ENCODE results near the gene NDUFB2. TPM values are rescaled to one million over a fixed set of nuclear protein-coding genes. Genes with fewer than 3 reads are reported as not detected.

Gene NDUFB2
- total and polyA plus RNA-seq, 2 of the 13 experiments (the other 11 are each of a cell fraction or from before 2014, with no cell fraction given), result 206 to 221 TPM

DNA sequence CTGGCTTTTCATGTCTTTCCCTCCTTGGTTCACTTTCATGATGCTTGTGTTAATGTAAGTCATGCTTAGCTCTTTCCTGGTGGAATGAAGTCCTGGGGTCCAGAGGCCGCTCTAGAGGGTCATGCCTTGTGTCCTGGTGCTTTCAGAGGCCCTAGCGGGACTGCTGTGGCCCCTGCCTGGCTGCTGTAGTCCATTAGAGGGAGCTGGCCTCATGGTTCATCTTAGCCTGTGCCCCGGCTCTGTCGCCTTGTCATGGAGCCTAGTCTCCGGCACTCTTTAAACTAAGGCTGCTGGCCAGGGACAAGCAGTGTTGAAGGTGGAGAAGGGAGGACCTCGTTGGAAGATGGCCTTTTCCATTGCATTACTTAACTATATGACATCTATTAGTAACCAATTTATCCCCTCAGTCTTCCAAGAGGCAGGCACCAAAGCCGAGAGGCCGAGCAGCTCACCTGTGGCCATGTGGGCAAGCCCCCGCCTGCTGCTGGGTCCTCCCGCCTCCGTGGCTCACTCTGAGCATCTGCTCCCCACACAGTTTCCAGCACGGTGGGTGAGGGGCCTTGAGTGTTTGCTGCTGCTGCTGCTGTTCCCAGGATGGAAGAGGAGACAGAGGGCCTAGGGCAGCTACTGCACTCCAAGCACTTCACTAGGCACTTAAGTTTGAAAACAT, 5.0 kb upstream of the NDUFB2 start:
- no peak for TF ChIP-seq GTF2F1 (IDR thresholded peaks at IDR 0.05; ENCODE audit: low read length)
- TF ChIP-seq, protein P1, sequence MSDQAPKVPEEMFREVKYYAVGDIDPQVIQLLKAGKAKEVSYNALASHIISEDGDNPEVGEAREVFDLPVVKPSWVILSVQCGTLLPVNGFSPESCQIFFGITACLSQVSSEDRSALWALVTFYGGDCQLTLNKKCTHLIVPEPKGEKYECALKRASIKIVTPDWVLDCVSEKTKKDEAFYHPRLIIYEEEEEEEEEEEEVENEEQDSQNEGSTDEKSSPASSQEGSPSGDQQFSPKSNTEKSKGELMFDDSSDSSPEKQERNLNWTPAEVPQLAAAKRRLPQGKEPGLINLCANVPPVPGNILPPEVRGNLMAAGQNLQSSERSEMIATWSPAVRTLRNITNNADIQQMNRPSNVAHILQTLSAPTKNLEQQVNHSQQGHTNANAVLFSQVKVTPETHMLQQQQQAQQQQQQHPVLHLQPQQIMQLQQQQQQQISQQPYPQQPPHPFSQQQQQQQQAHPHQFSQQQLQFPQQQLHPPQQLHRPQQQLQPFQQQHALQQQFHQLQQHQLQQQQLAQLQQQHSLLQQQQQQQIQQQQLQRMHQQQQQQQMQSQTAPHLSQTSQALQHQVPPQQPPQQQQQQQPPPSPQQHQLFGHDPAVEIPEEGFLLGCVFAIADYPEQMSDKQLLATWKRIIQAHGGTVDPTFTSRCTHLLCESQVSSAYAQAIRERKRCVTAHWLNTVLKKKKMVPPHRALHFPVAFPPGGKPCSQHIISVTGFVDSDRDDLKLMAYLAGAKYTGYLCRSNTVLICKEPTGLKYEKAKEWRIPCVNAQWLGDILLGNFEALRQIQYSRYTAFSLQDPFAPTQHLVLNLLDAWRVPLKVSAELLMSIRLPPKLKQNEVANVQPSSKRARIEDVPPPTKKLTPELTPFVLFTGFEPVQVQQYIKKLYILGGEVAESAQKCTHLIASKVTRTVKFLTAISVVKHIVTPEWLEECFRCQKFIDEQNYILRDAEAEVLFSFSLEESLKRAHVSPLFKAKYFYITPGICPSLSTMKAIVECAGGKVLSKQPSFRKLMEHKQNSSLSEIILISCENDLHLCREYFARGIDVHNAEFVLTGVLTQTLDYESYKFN (CRISPR knock-in tag; conservative IDR thresholded peaks at IDR 0.05), result no peak
- TF ChIP-seq, protein P2, sequence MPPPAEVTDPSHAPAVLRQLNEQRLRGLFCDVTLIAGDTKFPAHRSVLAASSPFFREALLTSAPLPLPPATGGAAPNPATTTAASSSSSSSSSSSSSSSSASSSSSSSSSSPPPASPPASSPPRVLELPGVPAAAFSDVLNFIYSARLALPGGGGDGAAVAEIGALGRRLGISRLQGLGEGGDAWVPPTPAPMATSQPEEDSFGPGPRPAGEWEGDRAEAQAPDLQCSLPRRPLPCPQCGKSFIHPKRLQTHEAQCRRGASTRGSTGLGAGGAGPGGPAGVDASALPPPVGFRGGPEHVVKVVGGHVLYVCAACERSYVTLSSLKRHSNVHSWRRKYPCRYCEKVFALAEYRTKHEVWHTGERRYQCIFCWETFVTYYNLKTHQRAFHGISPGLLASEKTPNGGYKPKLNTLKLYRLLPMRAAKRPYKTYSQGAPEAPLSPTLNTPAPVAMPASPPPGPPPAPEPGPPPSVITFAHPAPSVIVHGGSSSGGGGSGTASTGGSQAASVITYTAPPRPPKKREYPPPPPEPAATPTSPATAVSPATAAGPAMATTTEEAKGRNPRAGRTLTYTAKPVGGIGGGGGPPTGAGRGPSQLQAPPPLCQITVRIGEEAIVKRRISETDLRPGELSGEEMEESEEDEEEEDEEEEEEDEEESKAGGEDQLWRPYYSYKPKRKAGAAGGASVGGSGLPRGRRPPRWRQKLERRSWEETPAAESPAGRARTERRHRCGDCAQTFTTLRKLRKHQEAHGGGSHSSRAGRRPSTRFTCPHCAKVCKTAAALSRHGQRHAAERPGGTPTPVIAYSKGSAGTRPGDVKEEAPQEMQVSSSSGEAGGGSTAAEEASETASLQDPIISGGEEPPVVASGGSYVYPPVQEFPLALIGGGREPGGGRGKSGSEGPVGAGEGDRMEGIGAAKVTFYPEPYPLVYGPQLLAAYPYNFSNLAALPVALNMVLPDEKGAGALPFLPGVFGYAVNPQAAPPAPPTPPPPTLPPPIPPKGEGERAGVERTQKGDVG (CRISPR knock-in tag; IDR thresholded peaks at IDR 0.05; ENCODE audit: borderline replicate concordance), result no peak
- TF ChIP-seq, protein P3, sequence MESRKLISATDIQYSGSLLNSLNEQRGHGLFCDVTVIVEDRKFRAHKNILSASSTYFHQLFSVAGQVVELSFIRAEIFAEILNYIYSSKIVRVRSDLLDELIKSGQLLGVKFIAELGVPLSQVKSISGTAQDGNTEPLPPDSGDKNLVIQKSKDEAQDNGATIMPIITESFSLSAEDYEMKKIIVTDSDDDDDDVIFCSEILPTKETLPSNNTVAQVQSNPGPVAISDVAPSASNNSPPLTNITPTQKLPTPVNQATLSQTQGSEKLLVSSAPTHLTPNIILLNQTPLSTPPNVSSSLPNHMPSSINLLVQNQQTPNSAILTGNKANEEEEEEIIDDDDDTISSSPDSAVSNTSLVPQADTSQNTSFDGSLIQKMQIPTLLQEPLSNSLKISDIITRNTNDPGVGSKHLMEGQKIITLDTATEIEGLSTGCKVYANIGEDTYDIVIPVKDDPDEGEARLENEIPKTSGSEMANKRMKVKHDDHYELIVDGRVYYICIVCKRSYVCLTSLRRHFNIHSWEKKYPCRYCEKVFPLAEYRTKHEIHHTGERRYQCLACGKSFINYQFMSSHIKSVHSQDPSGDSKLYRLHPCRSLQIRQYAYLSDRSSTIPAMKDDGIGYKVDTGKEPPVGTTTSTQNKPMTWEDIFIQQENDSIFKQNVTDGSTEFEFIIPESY (CRISPR knock-in tag; IDR thresholded peaks at IDR 0.05), result peak; percentile 75
- TF ChIP-seq ZNF143 (CRISPR knock-in tag; IDR thresholded peaks at IDR 0.05), result no peak
- TF ChIP-seq STAG1 (CRISPR knock-in tag; IDR thresholded peaks at IDR 0.05), result peak; percentile 20; the same call in 1 of the 2 replicates
- no peak for TF ChIP-seq HOXA9 (CRISPR knock-in tag; IDR thresholded peaks at IDR 0.05; ENCODE audit: borderline replicate concordance)
- TF ChIP-seq NAIF1 (CRISPR knock-in tag; IDR thresholded peaks at IDR 0.05; ENCODE audit: borderline replicate concordance), result no peak
- TF ChIP-seq ASH2L (IDR thresholded peaks at IDR 0.05; ENCODE audit: insufficient read length, low read depth, low read length), result no peak
- TF ChIP-seq, protein P4, sequence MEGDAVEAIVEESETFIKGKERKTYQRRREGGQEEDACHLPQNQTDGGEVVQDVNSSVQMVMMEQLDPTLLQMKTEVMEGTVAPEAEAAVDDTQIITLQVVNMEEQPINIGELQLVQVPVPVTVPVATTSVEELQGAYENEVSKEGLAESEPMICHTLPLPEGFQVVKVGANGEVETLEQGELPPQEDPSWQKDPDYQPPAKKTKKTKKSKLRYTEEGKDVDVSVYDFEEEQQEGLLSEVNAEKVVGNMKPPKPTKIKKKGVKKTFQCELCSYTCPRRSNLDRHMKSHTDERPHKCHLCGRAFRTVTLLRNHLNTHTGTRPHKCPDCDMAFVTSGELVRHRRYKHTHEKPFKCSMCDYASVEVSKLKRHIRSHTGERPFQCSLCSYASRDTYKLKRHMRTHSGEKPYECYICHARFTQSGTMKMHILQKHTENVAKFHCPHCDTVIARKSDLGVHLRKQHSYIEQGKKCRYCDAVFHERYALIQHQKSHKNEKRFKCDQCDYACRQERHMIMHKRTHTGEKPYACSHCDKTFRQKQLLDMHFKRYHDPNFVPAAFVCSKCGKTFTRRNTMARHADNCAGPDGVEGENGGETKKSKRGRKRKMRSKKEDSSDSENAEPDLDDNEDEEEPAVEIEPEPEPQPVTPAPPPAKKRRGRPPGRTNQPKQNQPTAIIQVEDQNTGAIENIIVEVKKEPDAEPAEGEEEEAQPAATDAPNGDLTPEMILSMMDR (CRISPR knock-in tag; IDR thresholded peaks at IDR 0.05), result peak; percentile 22; the same call in 1 of the 2 replicates
- Histone ChIP-seq H3K27ac (ENCODE audit: extremely low read length, insufficient read depth, low read length) (no peak overlapping the region), H3K4me2 (ENCODE audit: low read depth, low read length) (no peak overlapping the region), H3K4me1 (ENCODE audit: insufficient read depth, low read length) (peaks cover 12% of the 10 kb centered on the region), H3K9me3 (ENCODE audit: low read length) (no peaks in the 10 kb centered on the region), H3K9ac (ENCODE audit: insufficient read depth, low read depth, low read length) (no peak overlapping the region), H3K27me3 (ENCODE audit: control insufficient read depth in 1 of 2, insufficient read depth in 2 of 2, low read length in 2 of 2) (no peaks in the 10 kb centered on the region), H2AFZ (ENCODE audit: low read length) (no peak overlapping the region), H3K4me3 (replicated peaks in 1 of 3; ENCODE audit: insufficient read depth in 1 of 3, low read depth in 2 of 3, low read length in 3 of 3) (no peak overlapping the region), H3K79me2 (ENCODE audit: insufficient read depth, low read length) (no peaks in the 10 kb centered on the region), H4K20me1 (ENCODE audit: insufficient read depth, low read length) (no peaks in the 10 kb centered on the region), H3K36me3 (replicated peaks in 1 of 2; ENCODE audit: control insufficient read depth in 1 of 2, insufficient read depth in 2 of 2, low read length in 2 of 2) (peaks cover 2 to 13% of the 10 kb centered on the region in 2 experiments; a peak in 3 of 5 replicates)
- in situ Hi-C loops (cut with HindIII; ENCODE audit: extremely low pct_ligation_motif_present, low pct_unique_long_range_greater_than_20kb), result loop anchor here (25.0 kb wide), 1 partner anchor 321 kb away; the partner anchor contains the start of gene MRPS33
- POLR2A ChIA-PET, result no interaction called here
- 96% methylated on average over 12 of the region's 12 CpGs for WGBS (ENCODE audit: low lambda C conversion rate)
- CTCF ChIA-PET (ENCODE audit: low intra/inter-chr PET ratio, low total read pairs), result no interaction called here
- intact Hi-C loops (cut with micrococcal nuclease; ENCODE audit: unreplicated experiment), result no loop called here
- peak; percentile 61 for ATAC-seq
- no peak for FAIRE-seq
- BruUV-seq (replicated peaks), result no TSS peak
- no peak for DNase-seq (ENCODE audit: low spot score)
